Astrocyte (in vitro differentiated cells and primary cell): Measurements from ENCODE around the gene CDC42EP4. TPM values are rescaled to one million over a fixed set of nuclear protein-coding genes. Genes with fewer than 3 reads are reported as not detected.

Source experiments
- DNase-seq: peaks from one replicate; pipeline ENCODE4 v3.0.0-alpha.2; 2010; ENCODE audit warnings: low read depth
- FAIRE-seq: peaks from 2 replicates; lab custom pipeline; 2011; peaks lifted over from hg19 to GRCh38; lab: Jason Lieb, UNC
- H2AFZ ChIP-seq: 2 replicates; pipeline ENCODE4 v1.6.0; 2012; ENCODE audit warnings: low read depth, low read length, inconsistent platforms
- H3K27ac ChIP-seq: 2 replicates; pipeline ENCODE4 v1.5.1; 2011; ENCODE audit warnings: low read depth, low read length, inconsistent platforms
- H3K27me3 ChIP-seq: 2 replicates; pipeline ENCODE4 v1.6.0; 2011; ENCODE audit warnings: low read length, inconsistent platforms; ENCODE audit not compliant: insufficient read depth
- H3K36me3 ChIP-seq: 2 replicates; pipeline ENCODE4 v1.5.1; 2011; ENCODE audit warnings: low read length, inconsistent platforms; ENCODE audit not compliant: insufficient read depth
- H3K4me1 ChIP-seq: 2 replicates; pipeline ENCODE4 v1.5.1; 2011; ENCODE audit warnings: low read length, inconsistent platforms; ENCODE audit not compliant: insufficient read depth
- H3K4me2 ChIP-seq: 2 replicates; pipeline ENCODE4 v1.6.0; 2012; ENCODE audit warnings: low read length, inconsistent platforms
- H3K4me3 ChIP-seq: 2 replicates; pipeline ENCODE4 v1.5.1; 2011; ENCODE audit warnings: low read depth, mild to moderate bottlenecking, low read length, inconsistent platforms; ENCODE audit not compliant: insufficient read depth
- H3K79me2 ChIP-seq: 2 replicates; pipeline ENCODE4 v1.6.0; 2012; ENCODE audit warnings: mild to moderate bottlenecking, low read length, inconsistent platforms; ENCODE audit not compliant: insufficient read depth
- H3K9ac ChIP-seq: 2 replicates; pipeline ENCODE4 v1.6.0; 2012; ENCODE audit warnings: mild to moderate bottlenecking, low read length, inconsistent platforms
- H3K9me3 ChIP-seq: 2 replicates; pipeline ENCODE4 v1.5.1; 2012; ENCODE audit warnings: low read depth, mild to moderate bottlenecking, low read length, inconsistent platforms; ENCODE audit not compliant: insufficient read depth
- H4K20me1 ChIP-seq: 2 replicates; pipeline ENCODE4 v1.6.0; 2012; ENCODE audit warnings: low read length, inconsistent platforms; ENCODE audit not compliant: insufficient read depth
- H3K27ac Mint-ChIP-seq: one replicate; pipeline ENCODE4 v1.8.0; 2021; ENCODE audit warnings: mild to moderate bottlenecking, mixed read lengths; ENCODE audit not compliant: unreplicated experiment
- H3K27me3 Mint-ChIP-seq: one replicate; pipeline ENCODE4 v1.8.0; 2021; ENCODE audit warnings: low read depth, mixed read lengths; ENCODE audit not compliant: unreplicated experiment
- H3K36me3 Mint-ChIP-seq: one replicate; pipeline ENCODE4 v1.8.0; 2021; ENCODE audit warnings: low read depth, mixed read lengths; ENCODE audit not compliant: unreplicated experiment
- H3K4me1 Mint-ChIP-seq: one replicate; pipeline ENCODE4 v1.8.0; 2021; ENCODE audit warnings: low read depth, mixed read lengths; ENCODE audit not compliant: unreplicated experiment
- H3K4me3 Mint-ChIP-seq: one replicate; pipeline ENCODE4 v1.8.0; 2021; ENCODE audit warnings: mild to moderate bottlenecking, moderate library complexity, mixed read lengths; ENCODE audit not compliant: unreplicated experiment
- H3K9me3 Mint-ChIP-seq: one replicate; pipeline ENCODE4 v1.8.0; 2021; ENCODE audit warnings: mild to moderate bottlenecking, mixed read lengths; ENCODE audit not compliant: unreplicated experiment
- CTCF ChIP-seq: IDR thresholded peaks from 2 replicates; pipeline ENCODE4 v1.5.1; 2011; ENCODE audit warnings: low read depth, mild to moderate bottlenecking, inconsistent platforms, low read length, moderate library complexity; ENCODE audit not compliant: insufficient read depth
- EZH2 ChIP-seq: IDR thresholded peaks from 2 replicates; pipeline ENCODE4 v1.6.1; 2012; ENCODE audit warnings: mild to moderate bottlenecking, low read length, inconsistent platforms; ENCODE audit not compliant: insufficient read depth
- total RNA-seq: library from RNA; stranded (reverse); gene quantifications from 2 replicates; pipeline ENCODE4 v1.2.1, GENCODE V29; 2021

Gene CDC42EP4
- total RNA-seq, 1 donor from 2014 or later, result 15.8 TPM

- Histone ChIP-seq H3K36me3 (no peaks in the 10 kb centered on the region), H3K9ac (no peak overlapping the region), H3K27me3 (no peaks in the 10 kb centered on the region), H2AFZ (no peak overlapping the region), H3K4me2 (no peak overlapping the region), H3K79me2 (no peaks in the 10 kb centered on the region), H3K27ac (no peak overlapping the region), H4K20me1 (no peaks in the 10 kb centered on the region), H3K4me1 (peaks cover 6% of the 10 kb centered on the region), H3K9me3 (no peaks in the 10 kb centered on the region), H3K4me3 (no peak overlapping the region)
- Mint-ChIP-seq H3K36me3 (no peaks in the 10 kb centered on the region), H3K27ac (no peak overlapping the region), H3K9me3 (peaks cover 4% of the 10 kb centered on the region), H3K4me1 (peaks cover 12% of the 10 kb centered on the region), H3K4me3 (no peak overlapping the region), H3K27me3 (peaks cover 14% of the 10 kb centered on the region)
- FAIRE-seq, result no peak
- TF ChIP-seq CTCF, result no peak
- TF ChIP-seq EZH2, result no peak
- DNase-seq, result no peak
Measured at GRCh38 chr17:73320601-73321264, 8.9 kb upstream of the CDC42EP4 start.

GRCh38 chr17:73319766-73320165, 8.0 kb upstream of the CDC42EP4 start:
- H4K20me1 ChIP-seq, result no peaks in the 10 kb centered on the region
- H3K9ac ChIP-seq, result no peak overlapping the region
- no peak overlapping the region for H3K4me3 ChIP-seq
- H3K27me3 Mint-ChIP-seq, result peaks cover 12% of the 10 kb centered on the region
- H3K27ac Mint-ChIP-seq, result no peak overlapping the region
- peaks cover 2% of the 10 kb centered on the region for H3K36me3 Mint-ChIP-seq
- DNase-seq (no peak), FAIRE-seq (no peak)
- peaks cover 6% of the 10 kb centered on the region for H3K4me1 ChIP-seq
- no peaks in the 10 kb centered on the region for H3K27me3 ChIP-seq
- no peaks in the 10 kb centered on the region for H3K9me3 ChIP-seq
- H3K36me3 ChIP-seq, result no peaks in the 10 kb centered on the region
- H3K4me2 ChIP-seq, result no peak overlapping the region
- no peak overlapping the region for H2AFZ ChIP-seq
- peaks cover 10% of the 10 kb centered on the region for H3K4me1 Mint-ChIP-seq
- peaks cover 3% of the 10 kb centered on the region for H3K9me3 Mint-ChIP-seq
- H3K27ac ChIP-seq, result no peak overlapping the region
- H3K79me2 ChIP-seq, result no peaks in the 10 kb centered on the region
- H3K4me3 Mint-ChIP-seq, result no peak overlapping the region
- TF ChIP-seq EZH2 (no peak), CTCF (no peak)

GRCh38 chr17:73318836-73319235, 7.0 kb upstream of the CDC42EP4 start:
- Mint-ChIP-seq H3K27me3 (peaks cover 10% of the 10 kb centered on the region), H3K4me3 (no peak overlapping the region), H3K9me3 (peaks cover 2% of the 10 kb centered on the region), H3K4me1 (peaks cover 9% of the 10 kb centered on the region), H3K36me3 (peaks cover 2% of the 10 kb centered on the region), H3K27ac (no peak overlapping the region)
- Histone ChIP-seq H3K27ac (no peak overlapping the region), H3K27me3 (no peaks in the 10 kb centered on the region), H2AFZ (no peak overlapping the region), H3K4me2 (no peak overlapping the region), H3K9ac (no peak overlapping the region), H3K4me1 (peaks cover 6% of the 10 kb centered on the region), H3K79me2 (no peaks in the 10 kb centered on the region), H3K9me3 (no peaks in the 10 kb centered on the region), H3K4me3 (no peak overlapping the region), H3K36me3 (no peaks in the 10 kb centered on the region), H4K20me1 (no peaks in the 10 kb centered on the region)
- no peak for FAIRE-seq
- DNase-seq, result no peak
- no peak for TF ChIP-seq EZH2
- no peak for TF ChIP-seq CTCF
